ENCODE measurements around the gene WBP2.
"Not testable (repeated sequence)": the region's sequence is repeated elsewhere in the genome, so short reads cannot be mapped to it uniquely, and the experiment has no call there.

- TF ChIP-seq CTCF (optimal IDR thresholded peaks at IDR 0.05 in 1 of 3, IDR thresholded peaks at IDR 0.05 in 1 of 3, conservative IDR thresholded peaks at IDR 0.05 in 1 of 3; ENCODE audit: extremely low read depth in 1 of 3, insufficient read depth in 2 of 3, low read length in 3 of 3); EZH2 (IDR thresholded peaks at IDR 0.05; ENCODE audit: low read length): not testable (repeated sequence)
These were observed 44.4 kb downstream of the WBP2 start for GRCh38 chr17:75810756-75811155.

Measured in keratinocyte (primary cell).